ENCODE results near the gene LMNTD1.

GRCh38 chr12:25531502-25532052 lies 21.5 kb downstream of the LMNTD1 start:
- no peak for TF ChIP-seq POLR2A (IDR thresholded peaks at IDR 0.05)
- TF ChIP-seq EP300 (IDR thresholded peaks at IDR 0.05): no peak

Data from upper lobe of left lung (tissue), 4 donors.